Activated CD4-positive, CD25-positive, alpha-beta regulatory T cell treated with anti-CD3 and anti-CD28 coated beads, Interleukin-2, amount 50 U/mL, for 72 hours (primary cell): ENCODE results near the gene ROCK2.

Experiments
- DNase-seq: peaks from one replicate; pipeline ENCODE4 v3.0.0; 2021

ROCK2 gene

DNA sequence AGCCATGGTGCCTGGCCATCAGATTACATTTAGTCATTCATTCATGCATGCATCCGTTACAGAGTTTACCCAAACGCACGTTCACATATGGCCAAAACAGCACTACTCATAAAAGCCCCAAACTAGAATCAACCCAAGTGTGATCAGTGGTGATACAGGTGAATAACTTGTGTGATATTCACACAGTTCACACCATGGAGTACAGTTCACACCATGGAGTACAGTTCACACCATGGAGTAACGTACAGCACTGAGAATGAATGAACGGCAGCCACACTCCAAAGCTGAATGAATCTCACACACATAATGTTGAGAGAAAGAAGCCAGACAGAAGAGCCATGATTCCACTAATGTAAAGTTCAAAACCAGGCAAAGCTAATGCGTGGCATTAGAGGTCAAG is 201.4 kb downstream of the ROCK2 start:
- no peak for DNase-seq

GRCh38 chr2:11142330-11142729 is 202.1 kb downstream of the ROCK2 start:
- DNase-seq, result no peak

- no peak for DNase-seq
Observed at GRCh38 chr2:11141319-11141718, 203.1 kb downstream of the ROCK2 start.

DNA sequence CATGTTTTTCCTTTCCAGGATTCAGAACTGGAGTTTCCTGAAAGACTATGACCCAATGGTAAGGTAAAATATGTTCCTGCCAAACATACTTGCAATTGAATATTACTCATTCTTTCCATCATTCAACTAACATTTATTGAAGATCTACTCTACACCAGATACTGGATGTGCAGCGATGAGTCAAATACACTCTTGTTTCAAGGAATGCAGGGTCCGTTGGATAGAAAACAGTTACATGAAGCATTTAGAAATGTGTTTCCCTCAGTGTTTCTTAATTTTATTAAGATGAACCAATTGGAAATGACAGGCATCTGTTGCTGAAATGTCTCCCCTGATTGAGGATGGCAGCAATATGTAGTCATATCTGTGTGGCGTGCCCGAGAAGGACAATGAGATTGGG is 203.9 kb downstream of the ROCK2 start:
- no peak for DNase-seq

DNA sequence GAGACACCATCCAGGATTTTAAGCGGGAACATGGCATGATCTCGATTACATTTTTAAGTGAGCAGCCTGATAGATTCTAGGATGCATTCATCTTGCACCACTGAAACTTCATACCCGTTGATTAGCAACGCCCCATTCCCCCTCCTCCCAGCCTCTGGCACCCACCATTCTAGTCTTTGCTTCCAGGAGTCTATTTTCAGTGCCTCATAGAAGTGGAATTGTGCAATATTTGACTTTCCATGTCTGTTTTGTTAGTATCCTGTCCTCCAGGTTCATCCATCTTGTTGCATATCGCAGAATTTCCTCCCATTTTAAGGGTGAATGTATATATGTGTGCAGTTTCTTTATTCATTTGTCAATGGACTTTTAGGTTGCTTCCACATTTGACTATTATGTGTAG is 210.1 kb downstream of the ROCK2 start:
- DNase-seq, result no peak

GRCh38 chr2:11133936-11134320 is 210.5 kb downstream of the ROCK2 start:
- no peak for DNase-seq

DNA sequence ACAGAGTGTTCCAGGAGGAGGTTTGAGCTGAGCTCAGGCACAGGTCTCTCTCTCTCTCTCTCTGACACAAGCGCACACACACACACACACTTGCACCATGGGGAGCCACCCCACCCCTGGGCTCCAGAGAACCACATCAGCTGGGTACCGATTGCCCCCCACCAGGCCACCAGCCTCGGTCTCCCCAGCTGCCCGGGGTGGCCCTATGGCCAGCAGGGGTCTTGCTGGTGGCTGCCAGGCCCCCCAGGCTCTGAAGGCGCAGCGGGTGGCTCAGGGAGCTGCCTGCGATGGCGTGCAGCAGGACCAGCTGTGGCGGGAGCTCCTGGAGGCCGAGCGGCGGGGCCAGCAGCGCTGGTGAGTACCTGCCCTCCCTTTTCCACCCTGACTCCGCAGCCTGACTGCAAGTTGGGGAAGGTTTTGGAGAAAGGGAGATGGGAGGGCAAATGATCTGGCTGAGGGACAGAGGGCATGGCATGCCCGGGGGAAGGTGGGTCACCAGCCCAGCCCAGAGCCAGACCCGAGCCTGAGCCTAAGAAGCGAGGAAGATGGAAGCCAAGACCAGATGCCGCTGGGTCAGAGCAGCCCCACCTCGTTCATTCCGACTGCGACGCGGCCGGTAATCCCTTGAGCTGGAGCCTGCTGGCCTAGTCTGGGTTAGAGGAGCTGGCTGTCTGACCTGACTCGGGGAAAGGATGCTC is 211.0 kb downstream of the ROCK2 start:
- DNase-seq, result no peak

GRCh38 chr2:11132036-11132671 is 212.3 kb downstream of the ROCK2 start:
- no peak for DNase-seq

GRCh38 chr2:11131166-11131920 is 213.1 kb downstream of the ROCK2 start:
- no peak for DNase-seq
